Spleen (tissue), 11 donors: ENCODE measurements around the gene FLT4. TPM values are rescaled to one million over a fixed set of nuclear protein-coding genes. Genes with fewer than 3 reads are reported as not detected.

ENCODE experiments used
- DNase-seq: peaks from one replicate; pipeline ENCODE4 v3.0.0-alpha.2; 2020
- H3K27ac ChIP-seq, 8 donors: fragments of 200-600 bp; sonication (generic) in 7 of 8; 1 replicate in 4 of 8; 2 replicates in 4 of 8; pipeline versions ENCODE4 v1.5.0 to v1.8.0; 2016 to 2021; ENCODE audit warnings: inconsistent platforms in 4 of 8, mild to moderate bottlenecking in 4 of 8, moderate library complexity in 1 of 8
- H3K27me3 ChIP-seq, 7 donors: fragments of 200-600 bp; sonication (generic) in 6 of 7; replicated peaks in 1 of 7; 1 replicate in 4 of 7; 2 replicates in 3 of 7; pipeline versions ENCODE4 v1.5.0 to v1.8.0; 2016 to 2021; ENCODE audit warnings: inconsistent platforms in 3 of 7, mild to moderate bottlenecking in 1 of 7
- H3K36me3 ChIP-seq, 6 donors: fragments of 200-600 bp; sonication (generic) in 5 of 6; 1 replicate in 4 of 6; 2 replicates in 2 of 6; pipeline versions ENCODE4 v1.5.0 to v1.8.0; 2016 to 2021; ENCODE audit warnings: inconsistent platforms in 2 of 6
- H3K4me1 ChIP-seq, 6 donors: fragments of 200-600 bp; sonication (generic) in 5 of 6; 1 replicate in 3 of 6; 2 replicates in 3 of 6; pipeline versions ENCODE4 v1.5.0 to v1.8.0; 2016 to 2021; ENCODE audit warnings: inconsistent platforms in 3 of 6
- H3K4me3 ChIP-seq, 8 donors: fragments of 200-600 bp; sonication (generic) in 7 of 8; 1 replicate in 4 of 8; 2 replicates in 4 of 8; pipeline versions ENCODE4 v1.5.0 to v1.8.0; 2016 to 2021; ENCODE audit warnings: inconsistent platforms in 4 of 8, mild to moderate bottlenecking in 4 of 8, moderate library complexity in 2 of 8
- H3K9me3 ChIP-seq, 8 donors: fragments of 200-600 bp; sonication (generic) in 7 of 8; 1 replicate in 4 of 8; 2 replicates in 4 of 8; pipeline versions ENCODE4 v1.5.0 to v1.8.0; 2016 to 2021; ENCODE audit warnings: inconsistent platforms in 4 of 8
- CTCF ChIP-seq, 11 experiments: fragments of 200-600 bp in 7 of 11; fragments of 450-650 bp in 4 of 11; sonication (generic) in 4 of 11; IDR thresholded peaks in 8 of 11; conservative IDR thresholded peaks in 3 of 11; 1 replicate in 7 of 11; 2 replicates in 4 of 11; pipeline versions ENCODE4 v1.4.0 to v1.8.0; 2016 to 2021; ENCODE audit warnings: antibody characterized with exemption in 11 of 11, inconsistent platforms in 4 of 11, mild to moderate bottlenecking in 1 of 11
- POLR2A ChIP-seq, 3 donors: fragments of 450-650 bp; IDR thresholded peaks; one replicate each; pipeline ENCODE4 v1.5.1; 2017; ENCODE audit warnings: antibody characterized with exemption in 3 of 3, mild to moderate bottlenecking in 1 of 3
- POLR2AphosphoS5 ChIP-seq, 3 donors: sonication (generic); formaldehyde crosslinking; IDR thresholded peaks; one replicate each; pipeline ENCODE4 v1.5.1; 2017; ENCODE audit warnings: antibody characterized with exemption in 3 of 3
- WGBS, 5 donors: extraction: QIAGEN DNeasy Blood & Tissue Kit in 3 of 5; methylation state at CpG; one replicate each; pipeline versions ENCODE4 v1.1.5 to v1.1.7; 2013 to 2018; 5-methylcytosine and 5-hydroxymethylcytosine counted together
- intact Hi-C: fragments of 100-400 bp; cut with DNase I; formaldehyde crosslinking; loops from one replicate; pipeline ENCODE4 v1.15.0; 2023; ENCODE audit warnings: low total_unique reads
- polyA plus RNA-seq, 3 donors: library from polyadenylated mRNA; stranded (reverse); fragments of 200-250 nt; gene quantifications; one replicate each; pipeline ENCODE4 v1.2.1, GENCODE V29; 2013
- total RNA-seq, 7 donors: library from RNA; depleted of rRNA in 3 of 7; stranded (reverse); fragments of >200 nt in 3 of 7; fragmentation: NEBNext Ultra II Directional in 4 of 7; extraction: Animal tissue kit (Norgen Biotek cat#: 25700) in 4 of 7; gene quantifications; one replicate each; pipeline versions ENCODE4 v1.1.0 to v1.2.1, GENCODE V29; 2016 to 2021
- donor health status: healthy with polysubstance abuse.
- donor health status: DM: no; HTN: no; CAD: no; lungs with moderate emphysema.
- donor health status: DM: no; HTN: no; CAD: no.
- donor health status: Bipolar disorder and iron deficiency.
- donor health status: healthy.
- donor health status: DM: no; HTN: no; CAD: no.
- donor health status: DM: yes; HTN: yes; CAD: no.

FLT4 gene
- total and polyA plus RNA-seq, 10 donors: 3.5 to 61.4 (median 34.8) TPM

- H3K9me3 ChIP-seq: no peaks in the 10 kb centered on the region
- peaks cover 0 to 59% (median 28%) of the 10 kb centered on the region in 7 donors for H3K27me3 ChIP-seq
- TF ChIP-seq CTCF (IDR thresholded peaks at IDR 0.05 in 8 of 11, conservative IDR thresholded peaks at IDR 0.05 in 3 of 11) (no peak), POLR2AphosphoS5 (IDR thresholded peaks at IDR 0.05) (no peak), POLR2A (IDR thresholded peaks at IDR 0.05) (no peak)
- H3K4me3 ChIP-seq: no peak overlapping the region
- intact Hi-C loops: no loop called here
- peaks cover 5 to 28% (median 22%) of the 10 kb centered on the region in 6 donors for H3K4me1 ChIP-seq
- no peaks in the 10 kb centered on the region for H3K36me3 ChIP-seq
- no peak overlapping the region for H3K27ac ChIP-seq
- DNase-seq: no peak
- WGBS, 5 donors: 75 to 91% (median 86%) methylated on average over 13 to 19 of the region's 19 CpGs
Measured at GRCh38 chr5:180593446-180594206, 55.8 kb downstream of the FLT4 start.

GRCh38 chr5:180592176-180592575 is 57.2 kb downstream of the FLT4 start:
- DNase-seq: no peak
- Histone ChIP-seq H3K36me3 (no peaks in the 10 kb centered on the region), H3K9me3 (no peaks in the 10 kb centered on the region), H3K27ac (no peak overlapping the region), H3K4me1 (peaks cover 5 to 28% (median 22%) of the 10 kb centered on the region in 6 donors), H3K27me3 (peaks cover 0 to 65% (median 28%) of the 10 kb centered on the region in 7 donors), H3K4me3 (no peak overlapping the region)
- intact Hi-C loops: no loop called here
- WGBS, 5 donors: 81 to 90% (median 87%) methylated on average over 10 of the region's 10 CpGs
- TF ChIP-seq POLR2AphosphoS5 (IDR thresholded peaks at IDR 0.05) (no peak), CTCF (IDR thresholded peaks at IDR 0.05 in 8 of 11, conservative IDR thresholded peaks at IDR 0.05 in 3 of 11) (no peak), POLR2A (IDR thresholded peaks at IDR 0.05) (no peak)

GRCh38 chr5:180591311-180591887 is 58.0 kb downstream of the FLT4 start, which contains the start of gene SCGB3A1:
Gene SCGB3A1, minus strand, starts transcription at chr5:180591499. Its CDS starts 37 bp downstream, at chr5:180591462.
- WGBS, 5 donors: 1 to 10% (median 7%) methylated on average over 22 to 60 of the region's 60 CpGs
- peak within 1 kb of the TSS in 2 of 8 donors; percentile 39 to 46 for H3K27ac ChIP-seq
- peak within 1 kb of the TSS in 7 of 8 donors; percentile 16 to 58 (median 27) for H3K4me3 ChIP-seq
- TF ChIP-seq POLR2AphosphoS5 (IDR thresholded peaks at IDR 0.05) (peak in 2 of 3 donors; percentile 66 to 68), POLR2A (IDR thresholded peaks at IDR 0.05) (no peak)
- no peaks in the 10 kb centered on the region for H3K36me3 ChIP-seq
- peaks cover 5 to 28% (median 22%) of the 10 kb centered on the region in 6 donors for H3K4me1 ChIP-seq
- peaks cover 0 to 65% (median 28%) of the 10 kb centered on the region in 7 donors for H3K27me3 ChIP-seq
- H3K9me3 ChIP-seq: no peaks in the 10 kb centered on the region
- intact Hi-C loops: no loop called here
- peak; percentile 83 for DNase-seq

- Histone ChIP-seq H3K4me1 (peaks cover 5 to 28% (median 22%) of the 10 kb centered on the region in 6 donors), H3K36me3 (no peaks in the 10 kb centered on the region), H3K4me3 (peak overlapping the region in 7 of 8 donors; percentile 16 to 58 (median 27)), H3K9me3 (peaks cover 0 to 1% (median 0%) of the 10 kb centered on the region in 8 donors), H3K27me3 (peaks cover 0 to 65% (median 28%) of the 10 kb centered on the region in 7 donors), H3K27ac (peak overlapping the region in 2 of 8 donors; percentile 39 to 46)
- intact Hi-C loops: no loop called here
- peak; percentile 75 for DNase-seq
- WGBS, 5 donors: 4 to 17% (median 5%) methylated on average over 6 to 63 of the region's 63 CpGs
- TF ChIP-seq CTCF (IDR thresholded peaks at IDR 0.05 in 8 of 11, conservative IDR thresholded peaks at IDR 0.05 in 3 of 11): no peak
- no peak for TF ChIP-seq POLR2A (IDR thresholded peaks at IDR 0.05)
- TF ChIP-seq POLR2AphosphoS5 (IDR thresholded peaks at IDR 0.05): no peak
Measured at GRCh38 chr5:180590543-180591310, 58.7 kb downstream of the FLT4 start.
